Inflammatory macrophage (primary cell): Measurements from ENCODE around the gene SNCA.

Experiments
- DNase-seq, 2 donors: peaks; one replicate each; pipeline ENCODE4 v3.0.0-alpha.2; 2020 to 2022

The SNCA gene

DNA sequence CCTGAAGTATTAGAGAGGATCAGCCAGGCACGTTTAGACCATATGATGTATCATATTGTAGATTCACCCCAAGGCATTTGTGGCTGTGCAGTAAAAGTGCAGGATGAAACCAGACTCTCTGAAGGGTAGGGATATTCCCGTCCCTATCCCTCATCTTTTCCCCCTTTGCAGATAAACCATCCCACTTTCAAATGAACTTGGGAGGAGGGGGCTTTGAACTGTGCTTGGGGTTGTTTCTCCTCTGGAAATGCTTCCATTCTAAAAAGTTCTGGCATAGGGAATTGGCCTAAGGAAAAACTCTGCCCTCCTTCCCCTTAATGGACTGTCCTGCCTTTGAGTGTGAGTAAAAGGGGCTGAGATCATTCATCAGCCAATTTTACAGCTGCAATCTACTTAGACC, 23.8 kb downstream of the SNCA start:
- no peak for DNase-seq

DNA sequence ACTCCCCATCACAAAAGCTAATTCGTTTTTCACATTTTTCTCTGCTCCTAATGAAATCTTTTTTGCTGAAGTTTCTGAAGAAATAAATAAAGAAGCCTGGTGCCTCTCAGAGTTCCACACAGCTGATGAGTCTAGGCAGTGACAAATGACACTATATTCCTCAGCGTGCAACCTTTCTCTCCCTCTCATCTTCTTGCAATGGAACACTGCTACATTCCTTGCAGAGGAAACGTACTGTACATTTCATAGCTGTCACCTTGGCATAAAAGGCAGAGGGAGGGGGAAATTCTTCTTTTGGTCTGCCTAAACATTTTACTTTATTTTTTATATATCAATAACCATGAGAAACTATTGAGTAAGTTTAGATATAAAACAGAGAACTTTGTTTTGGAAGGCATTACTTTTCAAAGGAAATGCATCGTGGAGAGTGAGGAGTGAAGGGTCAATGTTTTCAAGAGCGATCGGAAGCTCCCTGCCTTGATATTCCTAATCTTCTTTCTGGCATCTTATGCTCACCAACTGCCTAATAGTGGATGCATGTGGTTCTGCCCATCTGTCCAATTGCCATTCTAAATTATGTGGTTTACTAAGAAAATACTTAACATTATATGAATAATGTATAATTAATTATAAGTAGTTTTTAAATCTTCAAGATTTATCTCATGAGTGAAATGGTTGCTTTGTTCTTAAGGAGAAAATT, 29.4 kb downstream of the SNCA start:
- no peak for DNase-seq

DNA sequence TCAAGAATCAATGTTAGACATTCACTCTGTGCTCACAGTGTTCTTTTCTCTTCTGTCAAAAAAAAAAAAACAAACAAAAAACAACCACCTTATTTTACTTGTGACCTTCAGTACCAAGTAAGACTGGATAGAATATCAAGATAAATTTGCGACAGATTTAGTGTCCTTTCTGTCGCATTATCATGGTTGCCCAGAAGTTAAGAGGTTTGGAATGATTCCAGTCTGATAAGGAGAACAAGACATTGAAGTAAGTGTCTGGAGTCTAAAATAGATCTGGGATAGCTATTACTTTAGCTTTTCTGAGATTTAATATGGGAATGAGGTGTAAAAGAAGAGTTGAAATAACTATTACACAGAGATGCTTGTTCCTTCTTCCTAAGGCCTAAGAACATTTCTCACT, 31.7 kb downstream of the SNCA start:
- DNase-seq = no peak

DNA sequence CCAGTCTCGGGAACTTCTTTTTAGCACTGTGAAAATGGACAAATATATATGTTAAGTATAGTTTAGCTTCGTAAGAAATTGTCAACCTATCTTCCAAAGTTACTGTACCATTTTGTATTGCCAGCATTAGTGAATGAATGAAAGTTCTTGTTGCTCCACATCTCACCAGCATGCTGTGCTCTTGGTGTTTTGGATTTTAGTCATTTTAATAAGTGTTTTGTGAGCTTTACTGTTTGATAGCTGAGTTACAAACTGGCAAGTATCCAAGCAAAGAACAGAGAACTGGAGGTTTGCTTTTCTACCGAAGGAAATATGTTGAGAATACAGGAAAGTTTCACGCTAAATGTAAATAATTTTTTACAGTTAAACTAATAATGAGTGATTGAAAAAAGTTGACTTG, 33.0 kb downstream of the SNCA start:
- DNase-seq = no peak

DNA sequence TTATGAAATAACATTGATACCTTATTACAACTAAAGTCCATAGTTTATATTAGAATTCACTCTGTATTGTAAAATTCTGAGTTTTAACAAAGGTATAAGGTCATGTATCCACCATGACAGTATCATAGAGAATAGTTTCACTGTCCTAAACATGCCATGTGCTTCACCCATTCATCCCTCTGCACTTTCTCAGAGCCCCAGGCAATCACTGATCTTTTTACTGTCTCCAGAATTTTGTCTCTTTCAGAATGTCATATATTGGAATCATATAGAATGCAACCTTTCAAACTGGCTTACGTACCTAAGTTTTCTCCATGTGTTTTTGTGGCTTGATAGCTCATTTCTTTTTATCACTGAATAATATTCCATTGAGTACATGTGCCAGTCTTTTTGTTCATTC, 33.9 kb downstream of the SNCA start:
- DNase-seq = no peak

DNA sequence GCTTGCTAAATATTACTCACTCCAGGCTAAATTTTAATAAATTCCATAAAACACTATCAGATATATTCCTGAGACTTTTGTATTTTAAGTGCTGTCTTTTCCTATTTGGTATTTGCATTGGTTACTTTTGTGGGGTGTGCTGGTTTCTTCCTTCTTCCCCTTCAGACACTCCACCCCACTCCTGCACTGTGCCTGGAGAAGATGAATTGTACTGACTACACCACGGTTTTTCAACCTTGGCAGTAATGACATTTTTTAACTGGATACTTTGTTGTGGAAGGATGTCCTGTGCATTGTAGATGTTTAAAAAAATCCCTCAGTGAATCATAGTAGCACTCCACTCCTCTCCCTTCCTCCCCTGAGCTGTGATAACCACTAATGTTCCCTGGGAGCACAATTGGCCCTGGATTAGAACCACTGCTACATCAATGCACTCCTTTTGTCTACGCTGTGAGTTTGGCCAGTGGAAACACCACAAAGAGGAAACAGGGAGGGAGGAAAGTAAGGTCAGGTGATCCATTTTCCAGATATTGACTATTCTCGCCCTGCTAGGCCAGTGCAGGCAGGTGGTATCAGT, 36.3 kb downstream of the SNCA start:
- DNase-seq = no peak

DNA sequence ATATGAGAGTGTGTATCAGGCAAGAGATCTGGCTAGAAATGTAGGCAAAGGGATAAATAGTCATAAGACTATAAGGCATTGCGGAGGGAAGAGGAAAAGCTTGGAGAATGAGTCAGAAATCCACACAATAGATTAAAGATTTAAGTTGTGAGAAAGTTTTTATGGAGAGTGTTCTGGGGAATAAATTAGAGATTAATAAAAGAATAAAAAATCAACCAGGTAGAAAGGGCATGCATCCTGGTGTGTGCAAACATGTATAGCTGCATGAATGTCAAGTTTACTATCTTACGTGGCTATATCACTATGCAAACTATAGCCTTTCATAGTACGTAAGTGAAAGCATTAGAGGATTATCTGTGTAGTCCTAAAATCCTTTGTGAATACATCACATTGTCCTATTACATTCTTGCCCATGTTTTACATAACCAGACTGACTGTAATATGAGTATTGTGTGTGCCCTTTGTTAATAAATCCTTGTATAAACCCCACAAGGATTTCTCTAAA, 36.9 kb downstream of the SNCA start:
- no peak for DNase-seq

DNA sequence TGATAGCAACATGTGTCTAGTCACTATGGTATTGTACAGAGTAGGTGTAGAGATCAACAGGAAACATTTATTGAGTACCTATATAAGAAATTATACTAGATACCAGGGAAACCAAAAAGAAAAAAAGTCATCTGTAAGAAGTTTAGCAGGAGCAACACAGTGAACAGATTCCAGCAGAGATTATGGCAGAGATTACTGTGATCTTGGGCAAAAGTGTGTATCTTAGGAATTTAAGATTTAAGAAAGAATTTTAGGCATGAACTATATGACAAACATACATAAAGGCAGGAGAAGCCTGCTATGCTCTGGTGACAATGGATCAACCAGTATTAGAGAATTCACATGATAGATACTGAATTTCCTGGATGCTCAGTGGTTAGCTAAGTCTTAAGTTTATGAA, 37.9 kb downstream of the SNCA start:
- no peak for DNase-seq

DNA sequence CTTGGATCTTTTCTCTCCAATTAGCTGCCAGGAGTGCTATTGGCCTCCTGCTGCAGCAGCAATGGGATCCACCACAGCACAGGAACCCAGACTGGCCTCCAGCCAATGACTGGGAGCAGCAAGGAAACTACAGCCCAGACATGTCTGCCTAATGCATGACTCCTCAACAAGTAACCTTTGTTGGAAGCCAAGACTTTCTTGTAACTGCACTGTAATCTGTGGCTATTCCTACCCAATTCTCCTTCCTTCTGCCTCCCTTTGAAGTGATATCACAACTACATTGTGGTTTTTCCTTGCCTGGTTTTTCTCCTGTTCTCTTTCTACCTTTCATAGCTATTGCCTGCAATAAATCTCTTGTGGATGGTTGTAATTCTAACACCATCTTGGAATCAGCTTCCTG, 39.8 kb downstream of the SNCA start:
- DNase-seq = no peak

DNA sequence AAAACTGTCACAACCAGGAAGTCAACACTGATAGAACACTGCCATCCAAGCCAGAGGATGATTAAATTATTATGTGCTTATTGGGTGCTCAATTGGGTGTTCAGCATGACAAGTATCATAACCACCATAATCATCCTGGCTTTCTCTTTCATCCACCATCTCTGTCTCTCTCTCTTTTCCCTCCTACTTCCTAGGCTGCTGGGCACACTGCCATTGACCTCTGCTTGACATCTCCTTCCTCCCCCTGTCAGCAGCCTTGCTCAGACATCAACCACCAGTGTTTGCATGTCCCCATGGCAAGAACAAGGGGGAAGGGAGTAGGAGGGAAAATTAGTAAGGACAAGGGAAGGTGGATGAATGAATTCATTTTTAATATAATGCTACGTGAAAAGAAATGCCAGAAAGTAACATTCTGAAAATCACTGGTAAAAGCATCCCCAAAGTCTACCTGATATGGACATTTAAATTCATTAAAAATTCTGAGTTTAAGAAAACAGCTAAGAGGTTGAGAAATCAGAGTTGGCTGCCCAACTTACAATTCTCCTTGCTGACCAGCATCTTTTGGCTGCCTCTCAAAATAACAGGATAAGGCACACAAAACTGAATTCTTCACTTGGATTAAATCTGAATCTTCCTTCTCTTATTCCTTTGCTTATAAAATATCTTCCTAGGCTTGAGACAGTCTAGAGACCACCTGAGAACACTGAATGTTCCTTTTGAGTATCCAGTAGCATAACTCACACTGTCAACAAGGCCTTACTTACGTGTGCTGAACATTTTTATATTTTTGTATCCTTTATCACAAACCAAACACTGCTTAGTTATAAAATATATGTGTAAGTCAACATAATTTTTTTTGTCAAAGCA, 48.5 kb downstream of the SNCA start:
- no peak for DNase-seq

DNA sequence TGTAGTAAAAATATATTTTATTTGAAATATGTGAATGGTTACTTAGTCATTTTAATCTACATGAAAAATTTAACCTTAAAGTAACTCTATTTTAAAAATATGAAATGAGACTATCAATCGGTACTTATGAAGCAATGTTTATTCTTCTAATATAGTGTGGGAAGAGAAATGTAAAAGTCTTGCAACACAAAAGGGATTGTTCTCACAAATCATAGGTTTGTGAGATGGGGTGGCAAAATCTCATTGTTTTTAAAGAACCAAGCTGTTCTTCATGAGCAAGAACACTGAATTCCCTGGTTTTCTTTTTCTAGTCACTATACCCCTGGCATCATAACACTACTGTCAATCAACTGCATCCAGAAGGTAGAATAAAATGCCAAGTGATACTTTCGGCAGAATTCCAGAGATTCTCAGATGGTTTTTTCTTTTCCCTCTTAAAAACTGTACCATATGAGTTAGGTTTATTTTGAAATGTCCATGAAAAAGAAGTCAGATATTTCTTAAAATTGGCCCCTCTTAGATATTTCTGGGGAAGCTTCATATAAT, 52.2 kb downstream of the SNCA start:
- DNase-seq = no peak

DNA sequence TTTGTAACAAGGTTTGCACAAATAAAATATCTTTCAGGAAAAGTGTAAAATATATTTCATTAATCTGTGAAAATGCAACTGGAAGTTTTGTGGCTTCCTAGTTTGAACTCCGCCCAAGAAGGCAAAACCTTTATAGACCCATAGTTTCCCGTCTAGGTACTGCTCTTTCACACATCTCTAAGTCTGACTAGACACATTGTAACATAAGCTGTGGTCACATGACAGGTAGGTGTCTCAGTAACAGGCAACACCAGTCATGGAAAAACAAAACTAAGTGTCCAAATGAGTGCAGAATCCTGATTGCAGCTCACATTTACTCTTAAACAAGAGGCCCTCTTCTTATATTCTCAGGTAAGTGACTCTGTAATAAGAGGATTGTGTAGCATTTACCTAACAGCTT, 55.6 kb downstream of the SNCA start:
- DNase-seq = no peak

DNA sequence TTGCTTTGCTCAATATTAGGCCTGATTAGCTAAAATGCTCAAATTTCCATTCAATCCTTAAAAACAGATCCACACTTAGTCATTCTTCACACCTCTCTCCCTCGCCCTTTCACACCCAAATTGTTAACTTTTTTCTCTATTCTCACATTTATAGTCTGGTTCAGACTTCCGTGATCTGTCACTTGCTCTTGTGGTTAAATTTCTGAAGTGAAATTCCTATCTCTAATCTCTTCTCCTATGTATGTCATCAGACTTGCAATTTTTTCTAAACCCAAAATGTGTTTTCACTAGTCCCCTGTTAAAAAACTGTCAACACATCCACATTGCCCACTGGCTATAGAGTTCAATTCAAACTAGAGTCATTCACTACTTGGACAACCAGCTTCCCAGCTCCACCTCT, 63.2 kb downstream of the SNCA start:
- DNase-seq = no peak

DNA sequence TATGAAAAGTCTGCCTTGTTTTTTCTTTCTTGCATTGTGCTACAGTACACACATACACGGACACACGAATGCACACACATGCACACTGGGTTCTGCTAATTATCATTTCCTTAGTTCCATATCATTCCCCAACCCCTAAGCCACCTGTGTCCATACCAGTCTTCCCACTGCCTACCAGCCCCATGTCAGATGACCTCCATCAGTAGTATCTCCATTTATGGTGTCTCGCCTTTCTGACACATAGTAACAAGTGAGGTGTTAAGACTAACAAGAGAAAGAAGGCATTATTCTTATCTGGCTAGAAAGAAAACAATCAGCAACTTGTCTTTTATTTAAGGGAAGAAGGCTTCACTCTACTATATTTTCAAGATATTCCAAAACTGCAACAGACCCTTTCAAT, 67.1 kb downstream of the SNCA start:
- no peak for DNase-seq

DNA sequence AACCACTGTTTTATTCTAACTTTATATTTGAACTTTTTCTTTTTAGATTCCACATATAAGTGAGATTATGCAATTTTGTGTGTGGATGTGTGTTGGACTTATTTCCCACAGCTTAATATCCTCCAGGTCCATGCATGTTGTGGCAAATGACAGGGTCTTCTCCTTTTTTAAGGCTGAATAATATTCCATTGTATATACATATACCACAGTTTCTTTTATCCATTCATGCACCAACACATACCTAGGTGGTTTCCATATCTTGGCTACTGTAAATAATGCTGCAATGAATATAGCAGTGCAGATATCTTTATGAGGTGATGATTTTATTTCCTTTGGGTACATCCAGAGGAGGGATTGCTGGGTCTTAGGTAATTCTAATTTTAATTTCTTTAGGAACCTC, 69.0 kb downstream of the SNCA start:
- no peak for DNase-seq

DNA sequence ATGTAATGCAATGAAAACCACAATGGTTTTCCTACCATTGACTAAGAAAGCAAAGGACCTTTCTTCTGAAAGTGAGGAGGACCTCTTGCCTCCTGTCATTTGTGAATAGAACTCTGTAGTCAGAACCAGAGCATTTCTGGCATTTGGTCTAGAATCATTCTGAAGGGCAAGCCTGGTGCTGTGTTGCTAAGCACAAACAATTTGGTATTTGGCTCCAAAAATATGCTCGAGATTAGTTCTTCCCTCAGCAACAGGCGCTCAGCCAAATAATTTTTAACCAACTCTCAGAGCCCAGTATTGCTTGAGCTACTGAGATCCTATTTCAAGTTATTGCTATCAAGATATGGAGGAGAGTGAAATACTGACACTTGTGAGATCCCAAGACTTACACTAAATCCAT, 71.0 kb downstream of the SNCA start:
- DNase-seq = no peak

DNA sequence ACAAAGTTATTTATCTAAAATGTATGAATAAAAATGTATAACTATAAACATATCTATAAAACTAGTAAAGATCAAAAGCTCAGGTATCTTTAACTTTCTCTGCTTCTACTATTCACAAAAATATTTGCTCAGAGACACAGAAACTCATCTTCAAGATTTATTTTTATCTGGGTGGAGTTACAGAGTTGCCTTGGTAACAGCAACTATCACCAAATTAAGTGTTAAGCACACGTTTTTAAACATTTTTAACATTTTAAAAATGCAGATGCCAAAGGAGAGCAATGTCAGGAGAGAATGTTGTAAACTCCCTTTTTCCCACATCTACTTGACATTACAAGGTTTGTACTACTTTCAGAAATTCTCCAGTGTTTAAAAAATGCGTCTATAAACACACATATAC, 71.4 kb downstream of the SNCA start:
- no peak for DNase-seq

DNA sequence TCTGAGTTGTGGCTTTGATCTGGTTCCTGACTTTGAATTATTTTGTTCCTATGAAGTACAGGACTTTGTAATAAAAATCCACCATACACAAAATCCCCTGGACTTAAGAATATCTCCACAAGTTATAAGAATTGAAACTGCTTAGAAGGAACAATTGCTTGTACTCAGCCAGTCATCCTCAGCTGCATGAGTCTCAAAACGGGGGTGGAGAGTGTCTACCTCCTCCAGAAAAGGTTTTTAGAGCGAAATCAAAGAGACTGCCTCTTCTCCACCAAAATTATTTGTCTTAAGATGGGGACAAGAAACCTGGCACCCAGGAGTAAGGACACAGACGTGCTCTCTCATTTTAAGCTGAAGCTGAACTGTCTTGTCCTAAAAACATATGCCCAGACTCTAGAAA, 74.7 kb downstream of the SNCA start:
- no peak for DNase-seq

DNA sequence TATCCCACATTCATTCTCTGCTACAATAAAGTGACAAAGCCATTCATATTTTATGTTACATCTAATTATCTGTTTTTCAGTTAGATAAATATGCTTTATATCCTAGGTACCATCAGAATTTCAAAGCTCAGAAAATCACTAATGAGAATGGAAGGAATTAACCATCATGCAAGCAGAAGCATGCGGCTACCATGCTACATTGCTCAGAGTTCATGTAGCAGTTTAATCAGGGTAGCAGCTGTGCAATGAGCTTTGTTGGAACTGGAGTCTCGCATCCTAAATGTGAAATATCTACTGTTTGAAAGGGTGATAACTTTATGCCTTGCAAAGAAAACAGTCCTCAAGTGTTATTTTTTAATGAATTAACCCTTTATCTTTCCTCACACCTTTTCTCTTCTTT, 77.5 kb downstream of the SNCA start:
- no peak for DNase-seq

DNA sequence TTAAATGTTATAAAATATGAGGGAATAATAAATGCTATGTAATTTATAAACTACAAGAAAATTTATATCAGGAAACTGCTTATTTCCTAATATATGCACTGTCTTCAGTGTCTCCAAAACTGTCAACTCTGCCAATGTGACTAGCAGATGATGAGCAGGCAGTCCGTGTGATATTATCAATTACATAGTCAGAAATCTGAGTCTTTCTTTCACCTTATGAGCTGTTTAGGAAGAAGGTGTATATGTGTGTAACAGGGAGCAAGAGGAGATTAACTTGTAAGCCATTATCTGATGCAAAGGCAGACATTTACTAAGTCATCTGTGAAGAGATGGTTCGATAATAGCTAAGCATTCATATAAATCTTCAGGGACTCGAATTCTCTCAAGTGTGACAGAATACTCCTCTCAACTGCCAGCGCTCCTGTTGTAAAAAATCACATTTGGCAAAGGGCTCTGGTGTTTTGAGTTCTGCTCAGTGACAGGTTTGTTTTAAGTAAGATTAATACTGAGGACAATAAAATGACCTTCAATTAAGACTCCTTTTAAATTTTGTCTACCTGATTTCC, 79.7 kb downstream of the SNCA start:
- no peak for DNase-seq

DNA sequence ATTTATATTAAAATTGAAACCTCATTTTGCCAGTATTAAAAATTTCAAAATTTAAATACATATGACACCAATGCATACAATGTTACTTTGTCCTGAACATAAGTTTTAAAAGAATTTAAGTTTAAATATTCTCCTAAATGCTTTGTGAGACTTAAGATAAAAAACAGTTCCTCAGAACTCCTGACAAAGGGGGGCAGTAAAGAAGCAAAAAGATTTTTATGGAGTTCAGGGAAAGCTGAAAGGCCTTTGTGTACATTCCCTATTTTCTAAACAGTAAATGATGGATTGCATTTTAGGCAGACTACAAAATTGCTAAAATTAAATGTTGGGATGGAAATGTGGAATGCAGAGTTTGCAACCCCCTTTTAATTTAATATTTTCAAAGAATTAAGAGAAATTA, 81.7 kb downstream of the SNCA start:
- no peak for DNase-seq

DNA sequence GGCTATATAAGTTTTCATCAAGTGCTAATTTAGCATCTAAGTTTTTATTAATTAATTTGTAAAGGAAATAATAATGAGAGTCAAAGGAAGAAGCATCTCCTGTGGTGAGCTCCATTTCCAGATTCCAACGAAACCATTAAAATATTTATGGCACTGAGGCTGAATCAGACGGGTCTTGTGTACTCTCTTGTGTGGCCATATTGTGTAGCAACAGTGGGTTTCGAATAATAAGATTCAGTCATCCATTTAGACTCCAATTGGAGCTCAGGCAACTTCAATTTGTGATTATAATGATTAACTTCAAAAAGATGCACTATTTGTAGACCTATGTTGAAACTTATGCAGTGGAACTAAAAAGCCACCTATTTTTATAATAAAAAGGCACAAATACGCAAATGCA, 82.4 kb downstream of the SNCA start:
- DNase-seq = no peak

DNA sequence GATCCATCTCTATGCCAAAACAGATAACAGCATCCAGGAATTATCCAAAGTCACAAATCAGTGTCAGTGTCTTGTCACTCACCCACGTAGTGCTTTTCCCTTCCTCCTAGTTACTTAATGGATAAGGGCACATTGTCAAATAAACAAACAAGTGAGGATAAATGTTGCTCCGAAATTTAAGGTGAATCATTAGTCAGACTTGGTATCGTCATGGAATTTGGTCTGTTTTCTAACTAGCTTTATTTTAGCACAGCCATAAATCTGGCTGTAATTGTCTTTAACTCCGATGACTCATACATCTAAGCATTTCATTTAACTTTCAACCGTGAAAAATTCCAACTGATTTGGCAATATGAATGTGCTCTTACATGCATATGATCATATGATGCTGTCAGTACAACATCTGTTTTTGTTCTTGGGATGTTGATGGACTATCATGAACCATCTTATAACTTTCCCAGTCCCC, 83.3 kb downstream of the SNCA start:
- peak in 1 of 2 donors; percentile 9 for DNase-seq
